Activated B cell treated with CpG ODN at 0.5 μM for 24 hours (primary cell): ENCODE data around the gene DLG1. TPM values are rescaled to one million over a fixed set of nuclear protein-coding genes. Genes with fewer than 3 reads are reported as not detected.

Experiments
- ATAC-seq: fragments of 200-7000 bp; cut with Tn5 transposase; one replicate; pipeline ENCODE4 v1.10.0; 2021; ENCODE audit warnings: low read depth, mild to moderate bottlenecking, moderate library complexity
- CTCF ChIA-PET: fragments of 350-600 bp; sonication (Branson Sonifier 250); formaldehyde crosslinking; loops from one replicate; lab custom pipeline; 2021; ENCODE audit warnings: antibody characterized with exemption; lab: Charles Lee
- POLR2A ChIA-PET: fragments of 350-600 bp; sonication (Branson Sonifier 250); formaldehyde crosslinking; loops from one replicate; lab custom pipeline; 2021; ENCODE audit warnings: antibody characterized with exemption; lab: Charles Lee
- DNase-seq: peaks from one replicate; pipeline ENCODE4 v3.0.0; 2022
- H3K27ac Mint-ChIP-seq: one replicate; pipeline ENCODE4 v1.8.0; 2020; ENCODE audit warnings: mixed read lengths
- H3K27me3 Mint-ChIP-seq: one replicate; pipeline ENCODE4 v1.8.0; 2021; ENCODE audit warnings: mixed read lengths
- H3K36me3 Mint-ChIP-seq: one replicate; pipeline ENCODE4 v1.8.0; 2021; ENCODE audit warnings: low read depth, mixed read lengths
- H3K4me1 Mint-ChIP-seq: one replicate; pipeline ENCODE4 v1.8.0; 2021; ENCODE audit warnings: mixed read lengths
- H3K4me3 Mint-ChIP-seq: one replicate; pipeline ENCODE4 v1.8.0; 2020; ENCODE audit warnings: mild to moderate bottlenecking, mixed read lengths
- H3K9me3 Mint-ChIP-seq: one replicate; pipeline ENCODE4 v1.8.0; 2020; ENCODE audit warnings: mixed read lengths
- CTCF ChIP-seq: fragments of 200-600 bp; IDR thresholded peaks from one replicate; pipeline ENCODE4 v1.8.0; 2022; ENCODE audit warnings: antibody characterized with exemption, mild to moderate bottlenecking
- intact Hi-C: fragments of 100-400 bp; cut with micrococcal nuclease; formaldehyde crosslinking; loops from one replicate; pipeline ENCODE4 v1.15.1; 2024
- total RNA-seq: library from RNA; stranded (reverse); gene quantifications from 2 replicates; pipeline ENCODE4 v1.2.3, GENCODE V29; 2022

Gene DLG1
- total RNA-seq, 1 donor from 2014 or later = 102 TPM

GRCh38 chr3:197237897-197238296, 60.5 kb downstream of the DLG1 start:
- ChIA-PET POLR2A (no interaction called here), CTCF (no interaction called here)
- ATAC-seq (no peak), DNase-seq (no peak)
- no peaks in the 10 kb centered on the region for H3K27me3 Mint-ChIP-seq
- intact Hi-C loops = no loop called here
- H3K4me1 Mint-ChIP-seq = peaks cover 34% of the 10 kb centered on the region
- H3K36me3 Mint-ChIP-seq = peaks cover 44% of the 10 kb centered on the region
- H3K27ac Mint-ChIP-seq = no peak overlapping the region
- no peak overlapping the region for H3K4me3 Mint-ChIP-seq
- no peak for TF ChIP-seq CTCF
- H3K9me3 Mint-ChIP-seq = peaks cover 21% of the 10 kb centered on the region

GRCh38 chr3:197236362-197236761, 62.0 kb downstream of the DLG1 start:
- CTCF ChIA-PET = interaction anchor here (1.3 kb wide), 1 partner anchor 21 kb away, joined by 4 read pairs; no protein-coding TSS in a partner anchor
- POLR2A ChIA-PET = no interaction called here
- no peak for DNase-seq
- peaks cover 33% of the 10 kb centered on the region for H3K36me3 Mint-ChIP-seq
- H3K27me3 Mint-ChIP-seq = no peaks in the 10 kb centered on the region
- no peak for TF ChIP-seq CTCF
- H3K9me3 Mint-ChIP-seq = peaks cover 12% of the 10 kb centered on the region
- H3K4me1 Mint-ChIP-seq = peaks cover 42% of the 10 kb centered on the region
- intact Hi-C loops = no loop called here
- no peak overlapping the region for H3K27ac Mint-ChIP-seq
- no peak for ATAC-seq
- H3K4me3 Mint-ChIP-seq = no peak overlapping the region

- intact Hi-C loops = no loop called here
- Mint-ChIP-seq H3K27me3 (no peaks in the 10 kb centered on the region), H3K4me3 (no peak overlapping the region), H3K4me1 (peaks cover 39% of the 10 kb centered on the region), H3K27ac (no peak overlapping the region), H3K9me3 (peaks cover 7% of the 10 kb centered on the region), H3K36me3 (peaks cover 27% of the 10 kb centered on the region)
- ATAC-seq (no peak), DNase-seq (no peak)
- POLR2A ChIA-PET = no interaction called here
- CTCF ChIA-PET = interaction anchor here (0.7 kb wide), 1 partner anchor 12 kb away, joined by 4 read pairs; no protein-coding TSS in a partner anchor
- no peak for TF ChIP-seq CTCF
These were observed 63.2 kb downstream of the DLG1 start for GRCh38 chr3:197234947-197235914.

GRCh38 chr3:197231321-197231720, 67.1 kb downstream of the DLG1 start:
- ChIA-PET CTCF (interaction anchor here (1.6 kb wide), 1 partner anchor 25 kb away, joined by 7 read pairs; no protein-coding TSS in a partner anchor), POLR2A (no interaction called here)
- Mint-ChIP-seq H3K4me3 (no peak overlapping the region), H3K27ac (no peak overlapping the region), H3K36me3 (peaks cover 23% of the 10 kb centered on the region), H3K27me3 (no peaks in the 10 kb centered on the region), H3K4me1 (peaks cover 20% of the 10 kb centered on the region), H3K9me3 (peaks cover 5% of the 10 kb centered on the region)
- DNase-seq (no peak), ATAC-seq (no peak)
- intact Hi-C loops = no loop called here
- no peak for TF ChIP-seq CTCF

- H3K4me1 Mint-ChIP-seq = peaks cover 27% of the 10 kb centered on the region
- H3K27me3 Mint-ChIP-seq = no peaks in the 10 kb centered on the region
- intact Hi-C loops = no loop called here
- ChIA-PET CTCF (no interaction called here), POLR2A (no interaction called here)
- H3K27ac Mint-ChIP-seq = no peak overlapping the region
- no peak overlapping the region for H3K4me3 Mint-ChIP-seq
- no peak for ATAC-seq
- TF ChIP-seq CTCF = no peak
- no peak for DNase-seq
- H3K36me3 Mint-ChIP-seq = peaks cover 8% of the 10 kb centered on the region
- H3K9me3 Mint-ChIP-seq = peaks cover under 1% of the 10 kb centered on the region
These were observed 68.6 kb downstream of the DLG1 start for GRCh38 chr3:197229836-197230235.
